Fibroblast of pulmonary artery (primary cell): Measurements from ENCODE around the gene UCHL1.
A peak's percentile ranks its signal among the peaks of the same experiment; 100 is the strongest.

Experiments
- DNase-seq: peaks from one replicate; pipeline ENCODE4 v3.0.0-alpha.2; 2010; ENCODE audit warnings: low read depth
- H3K4me3 ChIP-seq: replicated peaks from 2 replicates; pipeline ENCODE4 v1.5.1; 2011; ENCODE audit warnings: low read depth, mild to moderate bottlenecking, control low read depth, low read length, moderate library complexity
- TF ChIP-seq, protein P1 (sequence below): IDR thresholded peaks from 2 replicates; pipeline ENCODE4 v1.5.1; 2011; ENCODE audit warnings: mild to moderate bottlenecking, control low read depth, low read length, inconsistent platforms; ENCODE audit errors: missing control alignments

UCHL1 gene

DNA sequence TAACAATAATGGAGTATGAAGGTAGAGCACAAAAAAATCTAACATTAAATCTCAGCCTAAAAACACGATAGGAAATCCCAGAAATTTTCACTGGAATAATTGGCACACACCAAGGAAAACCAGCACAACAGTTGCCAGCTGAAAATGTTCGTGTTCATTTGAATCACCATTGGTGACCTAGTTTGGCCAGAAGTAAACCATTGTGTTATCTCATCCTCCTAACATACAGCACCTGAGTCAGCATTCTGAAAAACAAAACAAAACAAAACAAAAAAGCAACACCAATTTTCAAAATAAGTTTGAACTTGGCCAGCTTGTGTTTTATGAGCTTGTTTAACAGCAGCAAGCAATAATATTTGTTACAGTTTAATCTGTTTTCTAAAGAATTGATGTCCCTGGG is 41.1 kb downstream of the UCHL1 start:
- TF ChIP-seq, protein P1, sequence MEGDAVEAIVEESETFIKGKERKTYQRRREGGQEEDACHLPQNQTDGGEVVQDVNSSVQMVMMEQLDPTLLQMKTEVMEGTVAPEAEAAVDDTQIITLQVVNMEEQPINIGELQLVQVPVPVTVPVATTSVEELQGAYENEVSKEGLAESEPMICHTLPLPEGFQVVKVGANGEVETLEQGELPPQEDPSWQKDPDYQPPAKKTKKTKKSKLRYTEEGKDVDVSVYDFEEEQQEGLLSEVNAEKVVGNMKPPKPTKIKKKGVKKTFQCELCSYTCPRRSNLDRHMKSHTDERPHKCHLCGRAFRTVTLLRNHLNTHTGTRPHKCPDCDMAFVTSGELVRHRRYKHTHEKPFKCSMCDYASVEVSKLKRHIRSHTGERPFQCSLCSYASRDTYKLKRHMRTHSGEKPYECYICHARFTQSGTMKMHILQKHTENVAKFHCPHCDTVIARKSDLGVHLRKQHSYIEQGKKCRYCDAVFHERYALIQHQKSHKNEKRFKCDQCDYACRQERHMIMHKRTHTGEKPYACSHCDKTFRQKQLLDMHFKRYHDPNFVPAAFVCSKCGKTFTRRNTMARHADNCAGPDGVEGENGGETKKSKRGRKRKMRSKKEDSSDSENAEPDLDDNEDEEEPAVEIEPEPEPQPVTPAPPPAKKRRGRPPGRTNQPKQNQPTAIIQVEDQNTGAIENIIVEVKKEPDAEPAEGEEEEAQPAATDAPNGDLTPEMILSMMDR: no peak

DNA sequence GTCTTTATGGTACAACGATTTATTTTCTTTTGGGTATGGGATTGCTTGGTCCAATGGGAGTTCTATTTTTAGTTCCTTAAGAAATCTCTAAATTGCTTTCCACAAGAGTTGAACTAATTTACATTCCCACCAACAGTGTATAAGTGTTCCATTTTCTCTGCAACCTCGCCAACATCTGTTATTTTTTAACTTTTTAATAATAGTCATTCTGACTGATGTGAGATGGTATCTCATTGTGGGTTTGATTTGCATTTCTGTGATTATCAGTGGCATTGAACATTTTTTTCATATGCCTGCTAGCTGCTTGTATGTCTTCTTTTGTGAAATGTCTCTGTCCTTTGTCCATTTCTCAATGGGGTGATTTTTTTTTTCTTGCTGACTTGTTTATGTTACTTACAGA is 42.8 kb downstream of the UCHL1 start:
- TF ChIP-seq, protein P1: no peak
- no peak for DNase-seq
- H3K4me3 ChIP-seq: no peak overlapping the region

More for the DNA sequence above, 41.1 kb downstream of the UCHL1 start:
- H3K4me3 ChIP-seq: no peak overlapping the region
- DNase-seq: no peak

GRCh38 chr4:41301137-41301536 is 44.4 kb downstream of the UCHL1 start:
- TF ChIP-seq, protein P1: no peak
- DNase-seq: no peak
- H3K4me3 ChIP-seq: no peak overlapping the region

GRCh38 chr4:41303372-41304118 is 46.8 kb downstream of the UCHL1 start:
- TF ChIP-seq, protein P1: no peak
- H3K4me3 ChIP-seq: no peak overlapping the region

DNA sequence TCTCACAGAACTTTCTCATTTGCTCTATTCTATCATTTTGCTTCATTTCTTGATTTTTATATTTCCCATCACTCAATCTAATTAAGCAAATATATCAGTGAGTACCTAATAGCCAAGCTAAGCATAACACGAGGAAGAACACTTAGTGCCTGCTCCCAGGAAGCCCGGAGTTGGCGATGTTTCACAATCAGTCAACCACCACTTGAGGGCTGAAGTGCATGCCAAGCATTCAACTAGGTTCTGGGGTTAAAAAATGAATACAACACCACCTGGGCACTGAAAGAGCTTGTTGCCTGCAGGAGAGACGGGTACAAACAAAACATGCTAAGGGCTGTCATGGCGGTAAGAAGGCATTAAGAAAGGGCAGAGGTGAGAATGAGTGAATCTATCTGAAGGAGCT is 47.5 kb downstream of the UCHL1 start:
- TF ChIP-seq, protein P1: no peak
- no peak for DNase-seq
- no peak overlapping the region for H3K4me3 ChIP-seq

More at GRCh38 chr4:41303372-41304118, 46.8 kb downstream of the UCHL1 start:
- DNase-seq: no peak

- no peak overlapping the region for H3K4me3 ChIP-seq
- TF ChIP-seq, protein P1: no peak
- DNase-seq: no peak
These were observed 48.7 kb downstream of the UCHL1 start for GRCh38 chr4:41305476-41305875.

GRCh38 chr4:41307638-41308037 is 50.9 kb downstream of the UCHL1 start:
- H3K4me3 ChIP-seq: no peak overlapping the region
- peak; percentile 50 for DNase-seq
- TF ChIP-seq, protein P1: no peak
